Right lobe of liver (tissue), 6 donors: ENCODE data around the gene ITPR3. TPM values are rescaled to one million over a fixed set of nuclear protein-coding genes. Genes with fewer than 3 reads are reported as not detected.

Source experiments
- ATAC-seq, 4 donors: fragments of 200-7000 bp; cut with Tn5 transposase; one replicate each; pipeline ENCODE4 v1.9.1; 2020; ENCODE audit warnings: mild to moderate bottlenecking in 4 of 4, moderate library complexity in 4 of 4
- DNase-seq, 3 donors: peaks; one replicate each; pipeline ENCODE4 v3.0.0-alpha.2; 2020
- H3K27ac ChIP-seq, 3 donors: fragments of 200-600 bp; one replicate each; pipeline ENCODE4 v1.8.0; 2022
- H3K27me3 ChIP-seq, 2 donors: fragments of 200-600 bp; one replicate each; pipeline ENCODE4 v1.8.0; 2022
- H3K36me3 ChIP-seq, 4 donors: fragments of 200-600 bp; sonication (generic) in 1 of 4; one replicate each; pipeline versions ENCODE4 v1.5.1 to v1.8.0; 2017 to 2022; ENCODE audit warnings: control low read depth in 1 of 4
- H3K4me1 ChIP-seq, 4 donors: fragments of 200-600 bp; sonication (generic) in 1 of 4; one replicate each; pipeline versions ENCODE4 v1.5.1 to v1.8.0; 2017 to 2022; ENCODE audit warnings: control low read depth in 1 of 4
- H3K4me3 ChIP-seq, 3 donors: fragments of 200-600 bp; one replicate each; pipeline ENCODE4 v1.8.0; 2022
- H3K9me3 ChIP-seq, 4 donors: fragments of 200-600 bp; sonication (generic) in 1 of 4; one replicate each; pipeline versions ENCODE4 v1.5.1 to v1.8.0; 2017 to 2022; ENCODE audit warnings: control low read depth in 1 of 4
- POLR2A ChIP-seq: fragments of 450-650 bp; IDR thresholded peaks from one replicate; pipeline ENCODE4 v1.6.1; 2017; ENCODE audit warnings: antibody characterized with exemption, mild to moderate bottlenecking
- WGBS: methylation state at CpG from one replicate; pipeline ENCODE4 v1.1.6; 2018; ENCODE audit warnings: low coverage, low lambda C conversion rate; ENCODE audit not compliant: insufficient coverage; ENCODE audit errors: missing lambda C conversion rate; 5-methylcytosine and 5-hydroxymethylcytosine counted together
- intact Hi-C, 2 donors: fragments of 100-400 bp; cut with DNase I; formaldehyde crosslinking; loops; one replicate each; pipeline versions ENCODE4 v1.11.2 to v1.14.1; 2022
- total RNA-seq, 6 experiments: library from RNA; depleted of rRNA in 2 of 6; stranded (reverse); fragments of >200 nt in 2 of 6; fragmentation: NEBNext Ultra II Directional in 3 of 6; extraction: Animal tissue kit (Norgen Biotek cat#: 25700) in 3 of 6; gene quantifications; one replicate each; pipeline versions ENCODE4 v1.1.0 to v1.2.4, GENCODE V29; 2016 to 2023
- TF ChIP-seq, protein P1 (sequence below), 4 donors: fragments of 200-600 bp in 3 of 4; fragments of 450-650 bp in 1 of 4; IDR thresholded peaks; one replicate each; pipeline versions ENCODE4 v1.5.1 to v1.8.0; 2016 to 2022; ENCODE audit warnings: antibody characterized with exemption in 4 of 4, mild to moderate bottlenecking in 2 of 4
- donor health status: DM: no; HTN: yes; CAD: no.
- donor health status: DM: no; HTN: no; CAD: no.
- donor health status: DM: no; HTN: no; CAD: no.
- donor health status: DM: no; HTN: yes; CAD: no.
- donor health status: DM: no; HTN: yes; CAD: no.

The ITPR3 gene
- total RNA-seq, 6 experiments from 2014 or later = 0.79 to 3.5 (median 1.6) TPM

DNA sequence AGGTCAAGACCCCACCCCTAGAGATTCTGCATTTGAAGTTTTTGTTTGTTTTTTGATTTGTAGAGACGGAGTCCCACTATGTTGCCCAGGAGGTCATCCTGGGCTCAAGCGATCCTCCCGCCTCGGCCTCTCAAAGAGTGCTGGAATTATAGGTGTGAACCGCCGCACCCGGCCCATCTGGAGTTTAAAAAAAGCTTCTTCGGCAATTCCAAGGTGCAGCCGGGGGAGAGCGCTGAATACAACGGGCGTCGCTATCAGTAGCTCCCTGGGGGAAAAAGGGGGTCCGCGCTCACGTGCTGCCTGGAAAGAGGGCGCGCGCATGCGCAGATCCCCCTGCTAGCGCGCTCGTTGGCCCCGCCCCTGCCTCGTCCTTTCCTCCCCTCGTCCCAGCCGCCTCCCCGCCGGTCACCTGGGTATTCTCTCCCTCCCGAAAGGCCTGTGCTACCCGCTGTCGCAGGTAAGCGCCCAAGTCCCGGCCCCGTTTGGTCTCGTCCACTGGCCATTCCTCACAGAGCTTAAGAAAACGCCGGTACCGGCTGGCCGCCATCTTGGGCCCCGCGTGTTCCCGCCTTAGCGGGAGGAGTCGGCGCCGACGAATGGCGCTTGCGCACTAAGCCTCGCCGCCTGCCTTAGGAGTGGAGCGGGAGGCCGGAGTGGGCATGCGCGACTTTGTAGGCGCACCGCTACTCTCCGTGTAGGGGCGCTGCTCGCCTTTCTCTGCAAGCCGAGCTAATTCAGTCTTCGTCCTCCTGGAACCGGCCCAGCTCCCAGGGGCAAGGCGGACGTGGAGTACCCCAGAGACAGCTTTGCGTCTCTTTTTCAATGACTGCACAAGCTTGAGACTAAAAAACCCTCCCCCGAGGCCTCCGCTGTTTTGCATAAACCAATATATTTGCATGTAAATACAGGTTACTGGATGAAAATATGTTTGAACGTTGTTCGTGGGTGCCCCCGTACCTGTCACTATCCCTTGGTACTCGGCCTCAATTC, 90.3 kb downstream of the ITPR3 start, which contains the start of gene UQCC2:
TSS of gene UQCC2 (minus strand) at position 561 of the 990 bp plus-strand sequence. CDS start at position 547, 14 bp downstream.
- H3K9me3 ChIP-seq = no peaks in the 10 kb centered on the region
- intact Hi-C loops = loop anchor here (5.0 to 10.0 kb wide), 2 partner anchors 51 to 53 kb away; no protein-coding TSS in a partner anchor
- TF ChIP-seq, protein P1, sequence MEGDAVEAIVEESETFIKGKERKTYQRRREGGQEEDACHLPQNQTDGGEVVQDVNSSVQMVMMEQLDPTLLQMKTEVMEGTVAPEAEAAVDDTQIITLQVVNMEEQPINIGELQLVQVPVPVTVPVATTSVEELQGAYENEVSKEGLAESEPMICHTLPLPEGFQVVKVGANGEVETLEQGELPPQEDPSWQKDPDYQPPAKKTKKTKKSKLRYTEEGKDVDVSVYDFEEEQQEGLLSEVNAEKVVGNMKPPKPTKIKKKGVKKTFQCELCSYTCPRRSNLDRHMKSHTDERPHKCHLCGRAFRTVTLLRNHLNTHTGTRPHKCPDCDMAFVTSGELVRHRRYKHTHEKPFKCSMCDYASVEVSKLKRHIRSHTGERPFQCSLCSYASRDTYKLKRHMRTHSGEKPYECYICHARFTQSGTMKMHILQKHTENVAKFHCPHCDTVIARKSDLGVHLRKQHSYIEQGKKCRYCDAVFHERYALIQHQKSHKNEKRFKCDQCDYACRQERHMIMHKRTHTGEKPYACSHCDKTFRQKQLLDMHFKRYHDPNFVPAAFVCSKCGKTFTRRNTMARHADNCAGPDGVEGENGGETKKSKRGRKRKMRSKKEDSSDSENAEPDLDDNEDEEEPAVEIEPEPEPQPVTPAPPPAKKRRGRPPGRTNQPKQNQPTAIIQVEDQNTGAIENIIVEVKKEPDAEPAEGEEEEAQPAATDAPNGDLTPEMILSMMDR (IDR thresholded peaks at IDR 0.05) = peak; percentile 60 to 87 (median 78)
- TF ChIP-seq POLR2A = peak; percentile 70
- H3K36me3 ChIP-seq = peaks cover 0 to 8% (median 0%) of the 10 kb centered on the region in 4 donors
- peak; percentile 96 to 99 (median 98) for ATAC-seq
- H3K27me3 ChIP-seq = no peaks in the 10 kb centered on the region
- DNase-seq = peak; percentile 98 to 99 (median 99)
- H3K4me3 ChIP-seq = peak within 1 kb of the TSS; percentile 61 to 89 (median 68)
- peaks cover 0 to 17% (median under 1%) of the 10 kb centered on the region in 4 donors for H3K4me1 ChIP-seq
- WGBS = under 1% methylated on average over 50 of the region's 73 CpGs
- H3K27ac ChIP-seq = peak within 1 kb of the TSS; percentile 25 to 75 (median 75)

GRCh38 chr6:33712914-33713313, 91.8 kb downstream of the ITPR3 start:
- no peaks in the 10 kb centered on the region for H3K27me3 ChIP-seq
- H3K27ac ChIP-seq = no peak overlapping the region
- no peak overlapping the region for H3K4me3 ChIP-seq
- intact Hi-C loops = loop anchor here (5.0 to 10.0 kb wide), 2 partner anchors 49 to 52 kb away; no protein-coding TSS in a partner anchor
- ATAC-seq (no peak), DNase-seq (no peak)
- H3K36me3 ChIP-seq = peaks cover 0 to 8% (median 0%) of the 10 kb centered on the region in 4 donors
- peaks cover 0 to 28% (median 6%) of the 10 kb centered on the region in 4 donors for H3K4me1 ChIP-seq
- TF ChIP-seq, protein P1 (IDR thresholded peaks at IDR 0.05) = no peak
- no peak for TF ChIP-seq POLR2A
- WGBS = 77% methylated on average over 3 of the region's 3 CpGs
- no peaks in the 10 kb centered on the region for H3K9me3 ChIP-seq

GRCh38 chr6:33713786-33714185, 92.7 kb downstream of the ITPR3 start:
- TF ChIP-seq, protein P1 (IDR thresholded peaks at IDR 0.05) = no peak
- TF ChIP-seq POLR2A = no peak
- DNase-seq (no peak), ATAC-seq (no peak)
- Histone ChIP-seq H3K36me3 (peaks cover 0 to 4% (median 0%) of the 10 kb centered on the region in 4 donors), H3K27ac (no peak overlapping the region), H3K4me1 (peaks cover 0 to 28% (median 6%) of the 10 kb centered on the region in 4 donors), H3K4me3 (no peak overlapping the region), H3K27me3 (no peaks in the 10 kb centered on the region), H3K9me3 (no peaks in the 10 kb centered on the region)
- 79% methylated on average over 2 of the region's 2 CpGs for WGBS
- intact Hi-C loops = loop anchor here (5.0 to 10.0 kb wide), 2 partner anchors 49 to 51 kb away; no protein-coding TSS in a partner anchor

DNA sequence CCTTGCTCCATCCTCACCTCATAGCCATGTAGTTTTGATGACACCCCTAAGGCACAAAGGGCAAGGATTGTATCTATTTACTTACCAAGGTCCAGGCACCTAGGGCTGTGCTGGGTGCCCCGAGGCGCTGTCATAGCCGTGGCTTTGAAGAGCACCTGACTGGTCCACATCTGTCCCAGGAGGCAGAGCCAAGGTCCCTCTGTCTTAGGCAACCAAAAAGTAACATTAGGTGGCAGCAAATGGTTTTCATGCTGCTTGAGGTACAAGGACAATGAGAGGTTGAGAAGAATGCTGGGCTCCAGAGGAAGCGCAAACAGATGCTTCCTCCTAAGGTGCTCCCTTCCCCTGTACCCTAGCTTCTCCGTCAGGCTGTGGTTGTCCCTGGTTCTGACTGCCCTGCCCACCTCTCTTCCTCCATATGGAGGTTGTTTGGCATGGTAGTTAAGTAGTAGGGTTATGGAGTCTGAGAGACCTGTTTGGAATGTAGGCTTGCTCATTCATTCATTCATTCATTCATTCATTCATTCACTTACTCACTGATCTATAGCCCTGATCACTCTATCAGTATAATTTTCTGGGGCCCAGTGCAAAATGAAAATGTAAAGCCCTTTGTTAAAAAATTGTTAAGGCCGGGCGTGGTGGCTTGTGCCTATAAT, 93.4 kb downstream of the ITPR3 start:
- WGBS = 44% methylated on average over 5 of the region's 7 CpGs
- Histone ChIP-seq H3K27ac (no peak overlapping the region), H3K9me3 (no peaks in the 10 kb centered on the region), H3K27me3 (no peaks in the 10 kb centered on the region), H3K4me1 (peaks cover 0 to 28% (median 6%) of the 10 kb centered on the region in 4 donors), H3K36me3 (no peaks in the 10 kb centered on the region), H3K4me3 (no peak overlapping the region)
- no peak for TF ChIP-seq POLR2A
- TF ChIP-seq, protein P1 (IDR thresholded peaks at IDR 0.05) = peak in 1 of 4 donors; percentile 34
- ATAC-seq = peak in 2 of 4 donors; percentile 7 to 15
- DNase-seq = no peak
- intact Hi-C loops = loop anchor here (5.0 to 10.0 kb wide), 2 partner anchors 48 to 50 kb away; no protein-coding TSS in a partner anchor
